Activated T-helper 2 cell treated with anti-CD3 and anti-CD28 coated beads, Interferon-gamma antibody, Interleukin-2, Interleukin-4, amounts not matched to agents 10 μg/mL and 5 μg/mL and 100 μg/mL, durations not matched to agents 14 hours and 24 hours and 36 hours (primary cell): ENCODE measurements around the gene PRR20B. TPM values are rescaled to one million over a fixed set of nuclear protein-coding genes. Genes with fewer than 3 reads are reported as not detected.
"Not testable (repeated sequence)": the region's sequence is repeated elsewhere in the genome, so short reads cannot be mapped to it uniquely, and the experiment has no call there.

ENCODE experiments used
- DNase-seq: peaks from one replicate; pipeline ENCODE4 v3.0.0; 2021; ENCODE audit warnings: low spot score
- H3K27ac Mint-ChIP-seq: one replicate; pipeline ENCODE4 v1.8.0; 2021; ENCODE audit warnings: mixed read lengths
- H3K27me3 Mint-ChIP-seq: one replicate; pipeline ENCODE4 v1.8.0; 2021; ENCODE audit warnings: low read depth, mixed read lengths
- H3K36me3 Mint-ChIP-seq: one replicate; pipeline ENCODE4 v1.8.0; 2021; ENCODE audit warnings: low read depth, mixed read lengths
- H3K4me1 Mint-ChIP-seq: one replicate; pipeline ENCODE4 v1.8.0; 2021; ENCODE audit warnings: low read depth, mixed read lengths
- H3K4me3 Mint-ChIP-seq: one replicate; pipeline ENCODE4 v1.8.0; 2021; ENCODE audit warnings: low read depth, mild to moderate bottlenecking, moderate library complexity, mixed read lengths
- H3K9me3 Mint-ChIP-seq: one replicate; pipeline ENCODE4 v1.8.0; 2021; ENCODE audit warnings: mixed read lengths
- intact Hi-C: fragments of 100-400 bp; cut with micrococcal nuclease; formaldehyde crosslinking; loops from one replicate; pipeline ENCODE4 v1.15.1; 2023
- total RNA-seq: library from RNA; stranded (reverse); gene quantifications from 2 replicates; pipeline ENCODE4 v1.2.3, GENCODE V29; 2022

The PRR20B gene
- total RNA-seq, result not detected in 2 replicates

GRCh38 chr13:57147188-57147587 is at the start of gene PRR20B:
PRR20B (plus strand) TSS chr13:57147488; CDS start chr13:57147875, 387 bp downstream.
- DNase-seq, intact Hi-C loops, H3K36me3 Mint-ChIP-seq, H3K9me3 Mint-ChIP-seq, H3K27ac Mint-ChIP-seq, H3K4me1 Mint-ChIP-seq, H3K4me3 Mint-ChIP-seq, H3K27me3 Mint-ChIP-seq: not testable (repeated sequence)

DNA sequence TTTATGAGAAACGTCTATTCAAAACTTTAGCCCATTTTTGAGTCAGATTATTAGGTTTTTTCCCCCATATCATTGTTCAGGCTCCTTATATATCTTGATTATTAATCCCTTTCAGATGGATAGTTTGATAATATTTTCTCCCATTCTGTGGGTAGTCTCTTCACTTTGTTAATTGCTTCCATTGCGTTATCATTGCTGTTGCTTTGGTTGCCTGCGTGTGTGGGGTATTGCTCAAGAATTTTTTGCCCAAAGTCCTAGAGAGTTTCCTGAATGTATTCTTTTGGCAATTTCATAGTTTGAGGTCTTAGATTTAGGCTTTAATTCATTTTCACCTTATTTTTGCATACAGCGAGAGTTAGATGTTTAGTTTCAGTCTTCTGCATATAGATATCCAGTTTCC is 32.3 kb upstream of the PRR20B start:
- H3K27me3 Mint-ChIP-seq, result no peaks in the 10 kb centered on the region
- intact Hi-C loops, result no loop called here

GRCh38 chr13:57123681-57124080 is 23.6 kb upstream of the PRR20B start:
- no peak overlapping the region for H3K27ac Mint-ChIP-seq
- no peak for DNase-seq
- peaks cover 21% of the 10 kb centered on the region for H3K9me3 Mint-ChIP-seq
- H3K27me3 Mint-ChIP-seq, result no peaks in the 10 kb centered on the region
- H3K4me1 Mint-ChIP-seq, result no peaks in the 10 kb centered on the region
- H3K36me3 Mint-ChIP-seq, result no peaks in the 10 kb centered on the region
- no peak overlapping the region for H3K4me3 Mint-ChIP-seq
- intact Hi-C loops, result no loop called here

More for the DNA sequence above, 32.3 kb upstream of the PRR20B start:
- H3K9me3 Mint-ChIP-seq, result peaks cover 59% of the 10 kb centered on the region
- H3K36me3 Mint-ChIP-seq, result no peaks in the 10 kb centered on the region
- H3K27ac Mint-ChIP-seq, result no peak overlapping the region
- no peaks in the 10 kb centered on the region for H3K4me1 Mint-ChIP-seq
- no peak for DNase-seq
- H3K4me3 Mint-ChIP-seq, result no peak overlapping the region

- Mint-ChIP-seq H3K36me3 (no peaks in the 10 kb centered on the region), H3K4me3 (no peak overlapping the region), H3K27me3 (no peaks in the 10 kb centered on the region), H3K9me3 (peaks cover 34% of the 10 kb centered on the region), H3K27ac (no peak overlapping the region), H3K4me1 (no peaks in the 10 kb centered on the region)
- no peak for DNase-seq
- intact Hi-C loops, result no loop called here
Observed at GRCh38 chr13:57128909-57129308, 18.4 kb upstream of the PRR20B start.

DNA sequence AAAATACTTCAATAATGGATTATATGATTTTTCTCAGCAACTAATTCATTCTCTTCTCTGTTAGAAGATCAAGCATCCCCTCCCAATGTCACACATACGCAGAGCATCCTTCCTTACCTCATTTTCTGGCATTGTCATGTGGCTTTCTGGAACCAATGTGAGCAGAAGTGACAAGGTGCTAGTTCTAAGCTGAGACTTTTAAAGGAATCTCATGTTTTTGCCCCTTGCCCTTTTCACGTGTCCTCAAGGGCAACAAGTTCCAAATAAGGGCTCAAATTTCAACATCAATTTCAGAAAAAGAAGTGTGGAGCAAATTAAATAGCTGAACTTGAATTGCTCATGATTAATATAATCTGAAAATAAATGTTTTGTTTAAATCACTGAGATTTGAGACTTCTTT is 11.2 kb upstream of the PRR20B start:
- no peak for DNase-seq
- intact Hi-C loops, result no loop called here
- Mint-ChIP-seq H3K27ac (no peak overlapping the region), H3K27me3 (no peaks in the 10 kb centered on the region), H3K36me3 (no peaks in the 10 kb centered on the region), H3K4me1 (no peaks in the 10 kb centered on the region), H3K4me3 (no peak overlapping the region), H3K9me3 (peaks cover 33% of the 10 kb centered on the region)

DNA sequence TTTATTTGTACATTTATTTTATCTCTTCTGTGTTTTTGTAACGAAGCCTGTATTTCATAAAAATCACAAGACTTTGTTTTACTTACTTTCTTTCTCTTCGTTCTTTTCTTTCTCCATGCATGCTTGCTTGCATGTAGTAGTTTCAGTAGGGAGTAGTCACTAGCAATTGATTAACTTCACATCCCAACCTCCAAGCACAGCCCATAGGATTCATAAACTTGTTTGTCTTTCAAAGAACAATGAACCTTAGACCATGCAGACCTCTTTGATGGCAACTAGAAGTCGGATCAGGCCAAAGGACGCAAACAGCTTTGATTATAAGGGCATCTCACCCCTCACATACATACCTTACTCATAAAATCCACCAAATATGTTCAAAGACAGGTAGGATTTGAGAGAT is 9.7 kb upstream of the PRR20B start:
- DNase-seq, result no peak
- Mint-ChIP-seq H3K4me1 (no peaks in the 10 kb centered on the region), H3K4me3 (no peak overlapping the region), H3K27ac (no peak overlapping the region), H3K27me3 (no peaks in the 10 kb centered on the region), H3K36me3 (no peaks in the 10 kb centered on the region), H3K9me3 (peaks cover 24% of the 10 kb centered on the region)
- intact Hi-C loops, result no loop called here

DNA sequence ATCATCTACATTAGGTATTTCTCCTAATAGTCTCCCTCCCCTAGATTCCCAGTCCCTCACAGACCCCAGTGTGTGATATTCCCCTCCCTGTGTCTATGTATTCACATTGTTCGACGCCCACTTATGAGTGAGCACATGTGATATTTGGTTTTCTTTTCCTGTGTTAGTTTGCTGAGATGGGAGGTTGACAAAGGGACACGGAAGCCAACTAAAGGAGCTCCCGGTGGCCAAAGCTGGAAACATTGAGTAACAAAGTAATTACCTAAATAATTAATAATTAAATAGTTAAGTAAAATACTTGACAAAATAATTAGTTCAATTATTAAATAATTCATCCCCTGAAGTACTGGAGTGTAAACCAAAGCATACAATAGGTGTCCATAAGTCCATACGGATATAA is 8.3 kb upstream of the PRR20B start:
- intact Hi-C loops, result no loop called here
- DNase-seq, result no peak
- no peak overlapping the region for H3K4me3 Mint-ChIP-seq
- peaks cover 19% of the 10 kb centered on the region for H3K9me3 Mint-ChIP-seq
- H3K4me1 Mint-ChIP-seq, result no peaks in the 10 kb centered on the region
- H3K27ac Mint-ChIP-seq, result no peak overlapping the region
- no peaks in the 10 kb centered on the region for H3K36me3 Mint-ChIP-seq
- H3K27me3 Mint-ChIP-seq, result no peaks in the 10 kb centered on the region

DNA sequence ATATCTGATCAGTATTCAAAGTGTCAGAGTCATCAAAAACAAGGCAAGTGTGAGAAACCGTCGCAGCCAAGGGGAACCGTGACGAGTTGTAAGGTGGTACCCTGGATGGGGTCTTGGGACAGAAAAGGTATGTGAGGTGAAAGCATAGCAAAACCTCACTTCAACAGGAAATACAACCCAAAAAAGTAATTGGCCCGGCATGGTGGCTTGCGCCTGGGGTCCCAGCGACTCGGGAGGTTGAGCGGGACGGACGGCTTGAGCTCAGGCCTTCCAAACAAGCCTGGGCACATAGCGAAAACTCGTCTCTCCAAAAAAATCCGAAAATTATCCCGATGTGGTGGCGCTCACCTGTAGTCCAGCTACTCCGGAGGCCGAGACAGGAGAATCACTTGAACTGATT is 7.5 kb upstream of the PRR20B start:
- DNase-seq, H3K36me3 Mint-ChIP-seq, intact Hi-C loops, H3K4me1 Mint-ChIP-seq, H3K4me3 Mint-ChIP-seq, H3K27ac Mint-ChIP-seq, H3K27me3 Mint-ChIP-seq: not testable (repeated sequence)
- peaks cover 12% of the 10 kb centered on the region for H3K9me3 Mint-ChIP-seq

GRCh38 chr13:57140235-57140968 is 6.9 kb upstream of the PRR20B start, which contains the start of gene PRR20A:
PRR20A (plus strand) TSS chr13:57140918; CDS start chr13:57141305, 387 bp downstream.
- H3K4me1 Mint-ChIP-seq, H3K27me3 Mint-ChIP-seq, intact Hi-C loops, H3K9me3 Mint-ChIP-seq, H3K4me3 Mint-ChIP-seq, H3K27ac Mint-ChIP-seq, H3K36me3 Mint-ChIP-seq, DNase-seq: not testable (repeated sequence)

- H3K9me3 Mint-ChIP-seq, H3K27ac Mint-ChIP-seq, H3K27me3 Mint-ChIP-seq, H3K4me3 Mint-ChIP-seq, DNase-seq, intact Hi-C loops, H3K36me3 Mint-ChIP-seq, H3K4me1 Mint-ChIP-seq: not testable (repeated sequence)
Observed at GRCh38 chr13:57148106-57148505, 818 bp downstream of the PRR20B start.

DNA sequence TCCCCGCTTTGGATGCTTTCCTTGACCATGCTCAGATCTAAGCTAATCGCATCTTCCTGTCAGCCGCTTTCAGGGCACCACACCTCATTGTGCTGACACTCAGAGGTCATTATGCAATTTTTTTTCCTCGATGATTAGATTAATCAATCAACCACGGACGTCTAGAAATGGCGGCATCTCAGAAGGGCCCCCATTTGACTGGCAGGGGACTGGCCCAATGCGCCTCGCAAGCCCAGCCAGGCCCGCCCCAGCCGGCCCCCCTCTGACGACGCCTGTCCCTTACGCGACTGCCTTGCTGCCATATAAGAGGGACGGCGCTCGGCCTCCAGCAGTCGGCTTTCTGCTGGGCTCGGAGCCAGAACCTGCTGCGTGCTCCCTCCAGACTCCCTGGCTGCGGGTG is 6.5 kb downstream of the PRR20B start, which contains the start of gene PRR20C:
TSS of gene PRR20C (plus strand) at position 301 of the 400 bp plus-strand sequence. CDS start 387 bp downstream, outside the sequence.
- H3K27me3 Mint-ChIP-seq, DNase-seq, H3K27ac Mint-ChIP-seq, H3K36me3 Mint-ChIP-seq, H3K4me3 Mint-ChIP-seq, intact Hi-C loops, H3K4me1 Mint-ChIP-seq, H3K9me3 Mint-ChIP-seq: not testable (repeated sequence)

DNA sequence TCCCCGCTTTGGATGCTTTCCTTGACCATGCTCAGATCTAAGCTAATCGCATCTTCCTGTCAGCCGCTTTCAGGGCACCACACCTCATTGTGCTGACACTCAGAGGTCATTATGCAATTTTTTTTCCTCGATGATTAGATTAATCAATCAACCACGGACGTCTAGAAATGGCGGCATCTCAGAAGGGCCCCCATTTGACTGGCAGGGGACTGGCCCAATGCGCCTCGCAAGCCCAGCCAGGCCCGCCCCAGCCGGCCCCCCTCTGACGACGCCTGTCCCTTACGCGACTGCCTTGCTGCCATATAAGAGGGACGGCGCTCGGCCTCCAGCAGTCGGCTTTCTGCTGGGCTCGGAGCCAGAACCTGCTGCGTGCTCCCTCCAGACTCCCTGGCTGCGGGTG is 13.0 kb downstream of the PRR20B start, which contains the start of gene PRR20D:
TSS of gene PRR20D (plus strand) at position 301 of the 400 bp plus-strand sequence. CDS start 387 bp downstream, outside the sequence.
- H3K9me3 Mint-ChIP-seq, H3K4me3 Mint-ChIP-seq, H3K4me1 Mint-ChIP-seq, H3K36me3 Mint-ChIP-seq, intact Hi-C loops, H3K27ac Mint-ChIP-seq, H3K27me3 Mint-ChIP-seq, DNase-seq: not testable (repeated sequence)

DNA sequence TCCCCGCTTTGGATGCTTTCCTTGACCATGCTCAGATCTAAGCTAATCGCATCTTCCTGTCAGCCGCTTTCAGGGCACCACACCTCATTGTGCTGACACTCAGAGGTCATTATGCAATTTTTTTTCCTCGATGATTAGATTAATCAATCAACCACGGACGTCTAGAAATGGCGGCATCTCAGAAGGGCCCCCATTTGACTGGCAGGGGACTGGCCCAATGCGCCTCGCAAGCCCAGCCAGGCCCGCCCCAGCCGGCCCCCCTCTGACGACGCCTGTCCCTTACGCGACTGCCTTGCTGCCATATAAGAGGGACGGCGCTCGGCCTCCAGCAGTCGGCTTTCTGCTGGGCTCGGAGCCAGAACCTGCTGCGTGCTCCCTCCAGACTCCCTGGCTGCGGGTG is 19.6 kb downstream of the PRR20B start, which contains the start of gene PRR20E:
TSS of gene PRR20E (plus strand) at position 301 of the 400 bp plus-strand sequence. CDS start 387 bp downstream, outside the sequence.
- H3K4me1 Mint-ChIP-seq, H3K9me3 Mint-ChIP-seq, H3K27ac Mint-ChIP-seq, H3K36me3 Mint-ChIP-seq, DNase-seq, H3K27me3 Mint-ChIP-seq, H3K4me3 Mint-ChIP-seq, intact Hi-C loops: not testable (repeated sequence)
